DMS114 treated with DMSO at 0.1 percent for 48 hours (cell line): ENCODE data around the gene NDFIP1.
A peak's percentile ranks its signal among the peaks of the same experiment; 100 is the strongest.

Source experiments
- DNase-seq: peaks from one replicate; lab custom pipeline; 2025; ENCODE audit not compliant: unreplicated experiment; lab: John Stamatoyannopoulos, UW

NDFIP1 gene

DNA sequence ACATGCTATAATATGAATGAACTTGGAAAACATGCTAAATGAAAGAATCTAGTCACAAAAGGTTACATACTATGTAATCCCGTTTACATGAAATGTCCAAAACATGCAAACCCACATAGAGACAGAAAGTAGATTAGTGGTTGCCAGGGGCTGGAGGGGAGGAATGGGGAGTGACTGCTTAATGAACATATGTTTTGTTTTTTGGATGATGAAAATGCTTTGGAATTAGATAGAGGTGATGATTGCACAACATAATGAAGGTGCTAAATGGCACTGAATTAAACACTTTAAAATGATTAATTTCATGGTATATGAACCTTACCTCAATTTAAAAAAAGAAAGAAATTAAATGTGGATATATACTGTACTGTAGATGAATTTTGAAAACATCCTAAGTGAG lies 17.6 kb upstream of the NDFIP1 start:
- DNase-seq: no peak

DNA sequence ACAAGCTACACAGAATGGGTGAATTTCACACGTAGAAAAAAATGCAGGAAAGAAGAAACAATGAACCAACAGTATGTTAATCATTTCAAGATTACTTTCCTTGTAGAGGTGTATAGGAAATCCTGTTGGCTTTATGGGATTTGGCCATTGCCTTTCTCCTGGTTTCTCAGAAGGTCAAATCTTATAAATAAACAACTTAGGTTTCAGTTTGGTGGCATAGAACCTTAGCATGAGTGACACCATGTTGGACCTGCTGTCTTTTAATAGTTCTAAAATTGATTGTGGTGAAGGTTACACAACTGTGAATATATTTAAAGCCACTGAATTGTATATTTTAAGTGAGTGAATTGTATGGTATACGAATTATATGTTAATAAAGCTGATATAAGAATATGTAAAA lies 16.7 kb upstream of the NDFIP1 start:
- DNase-seq: no peak

DNA sequence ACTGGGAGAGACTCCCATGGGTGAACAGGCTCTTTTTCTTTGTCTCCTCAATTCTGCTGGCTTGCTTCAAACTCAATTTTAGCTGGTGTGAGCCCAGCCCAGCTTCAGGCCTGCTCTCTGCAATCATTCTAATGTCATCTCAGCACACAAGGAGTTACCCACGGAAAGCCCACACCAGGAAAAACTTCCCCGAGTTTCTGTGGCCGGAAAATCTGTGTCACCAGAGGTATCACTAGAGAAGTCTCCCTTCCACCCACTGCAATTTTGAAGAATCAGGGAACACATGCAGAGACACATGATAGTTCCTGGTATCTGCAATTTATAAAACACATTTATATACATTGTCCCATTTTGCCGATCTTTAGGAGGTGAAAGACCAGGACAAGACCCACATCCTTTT lies 13.5 kb upstream of the NDFIP1 start:
- no peak for DNase-seq

DNA sequence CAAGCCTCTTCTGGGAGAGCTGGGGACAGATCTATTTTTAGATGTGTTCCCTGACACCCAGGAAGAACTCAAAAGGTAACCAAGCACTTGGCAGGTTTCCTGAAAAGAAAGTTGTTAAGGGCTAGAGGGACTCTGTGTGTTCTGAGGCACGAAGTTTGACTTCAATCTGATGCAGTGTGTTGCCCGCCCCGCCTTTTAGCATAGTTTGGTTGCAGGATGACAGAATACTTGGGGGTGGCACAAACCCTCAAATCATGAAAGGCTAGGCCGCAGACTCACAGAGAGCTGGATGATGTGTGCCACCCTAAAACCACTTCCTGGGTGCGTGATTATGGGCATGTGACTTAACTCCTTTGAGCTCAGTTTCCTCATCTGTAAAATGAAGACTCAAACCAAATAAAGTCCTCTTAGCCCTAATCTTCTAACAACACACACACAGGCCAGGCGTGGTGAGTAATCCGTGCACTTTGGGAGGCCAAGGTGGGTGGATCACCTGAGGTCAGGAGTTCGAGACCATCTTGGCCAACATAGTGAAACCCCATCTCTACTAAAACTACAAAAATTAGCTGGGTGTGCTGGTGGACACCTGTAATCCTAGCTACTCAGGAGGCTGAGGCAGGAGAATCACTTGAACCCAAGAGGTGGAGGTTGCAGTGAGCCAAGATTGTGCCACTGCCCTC lies 12.8 kb upstream of the NDFIP1 start:
- no peak for DNase-seq

DNA sequence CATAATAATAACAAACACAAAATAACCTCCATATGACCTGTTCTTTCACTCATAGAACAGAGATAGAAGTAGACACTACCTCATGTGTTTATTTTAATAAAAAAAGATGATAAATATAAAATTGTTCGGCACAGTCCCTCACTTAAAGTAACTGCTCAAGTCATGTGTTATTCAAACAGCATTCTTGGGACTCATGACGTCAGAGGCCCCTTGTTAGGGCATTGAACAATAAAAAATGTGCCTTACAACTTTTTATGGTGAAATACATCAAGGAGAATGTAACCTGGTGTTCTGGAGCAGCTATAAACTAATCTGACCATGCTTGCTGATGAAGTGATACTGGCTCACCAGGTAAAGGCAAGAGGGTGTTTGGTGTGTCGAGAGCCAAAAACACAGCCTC lies 12.2 kb upstream of the NDFIP1 start:
- DNase-seq: no peak

DNA sequence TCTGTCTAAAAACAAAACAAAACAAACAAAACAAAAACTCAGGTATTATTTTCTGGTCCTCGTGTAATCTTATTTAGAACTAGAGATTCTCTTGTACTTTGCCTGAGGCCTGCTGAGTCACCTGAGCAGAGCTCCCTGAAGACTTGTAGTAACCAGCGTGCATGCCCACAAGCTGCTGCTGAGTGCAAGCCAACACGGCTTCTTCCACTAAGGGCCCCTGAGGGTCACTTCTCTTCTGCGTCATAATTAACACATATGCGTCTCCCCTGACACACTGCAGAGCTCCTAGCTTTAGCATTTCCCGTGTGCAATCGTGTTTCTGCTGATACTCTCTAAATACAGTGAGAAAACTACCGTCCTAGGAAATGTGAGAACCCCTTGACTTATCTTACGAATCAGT lies 10.9 kb upstream of the NDFIP1 start:
- DNase-seq: no peak

DNA sequence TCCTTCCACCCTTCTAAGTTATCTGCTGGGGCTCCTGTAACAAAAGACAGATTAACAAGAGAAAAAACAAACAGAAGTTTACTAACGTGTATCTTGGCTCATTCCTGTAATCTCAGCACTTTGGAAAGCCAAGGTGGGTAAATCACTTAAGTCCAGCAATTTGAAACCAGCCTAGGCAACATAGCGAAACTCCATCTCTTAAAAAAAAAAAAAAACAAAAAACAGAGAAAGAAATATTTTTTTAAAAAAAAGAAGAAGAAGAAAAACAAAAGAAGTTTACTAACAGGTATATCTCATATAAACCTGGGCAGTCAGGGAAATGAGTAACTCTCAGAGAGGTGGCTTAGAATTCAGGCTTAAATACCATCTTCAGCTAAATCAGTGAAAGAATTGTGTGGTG lies 10.3 kb upstream of the NDFIP1 start:
- no peak for DNase-seq

DNA sequence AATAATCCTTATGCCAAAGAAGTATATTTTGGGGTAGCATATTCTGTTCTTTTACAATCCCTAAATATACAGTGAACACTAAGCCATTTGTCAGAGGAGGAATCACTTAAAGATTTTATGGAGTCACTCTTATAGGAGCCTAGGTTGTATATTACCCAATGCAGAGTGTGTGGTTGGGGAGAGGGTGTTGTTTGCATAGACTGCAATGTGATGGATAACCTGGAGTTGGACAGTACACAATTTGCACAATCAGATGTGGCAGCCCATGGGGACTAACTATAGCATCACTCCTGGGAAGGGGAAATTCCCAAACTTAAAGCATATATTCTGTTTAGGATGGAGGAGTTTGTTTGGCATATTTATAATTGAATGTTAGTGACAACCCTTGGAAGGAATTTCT lies 9.6 kb upstream of the NDFIP1 start:
- no peak for DNase-seq

DNA sequence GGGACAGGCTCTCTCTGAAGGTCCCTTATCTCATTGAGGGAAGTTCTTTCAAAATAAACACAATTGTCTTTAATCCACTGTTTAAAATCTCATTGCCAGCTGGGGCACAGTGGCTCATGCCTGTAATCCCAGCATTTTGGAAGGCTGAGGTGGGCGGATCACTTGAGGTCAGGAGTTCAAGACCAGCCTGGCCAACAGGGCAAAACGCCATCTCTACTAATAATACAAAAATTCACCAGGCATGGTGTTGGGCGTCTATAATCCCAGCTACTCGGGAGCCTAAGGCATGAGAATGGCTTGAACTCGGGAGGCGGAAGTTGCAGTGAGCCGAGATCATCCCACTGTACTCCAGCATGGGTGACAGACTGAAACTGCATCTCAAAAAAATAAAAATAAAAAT lies 8.3 kb upstream of the NDFIP1 start:
- no peak for DNase-seq

DNA sequence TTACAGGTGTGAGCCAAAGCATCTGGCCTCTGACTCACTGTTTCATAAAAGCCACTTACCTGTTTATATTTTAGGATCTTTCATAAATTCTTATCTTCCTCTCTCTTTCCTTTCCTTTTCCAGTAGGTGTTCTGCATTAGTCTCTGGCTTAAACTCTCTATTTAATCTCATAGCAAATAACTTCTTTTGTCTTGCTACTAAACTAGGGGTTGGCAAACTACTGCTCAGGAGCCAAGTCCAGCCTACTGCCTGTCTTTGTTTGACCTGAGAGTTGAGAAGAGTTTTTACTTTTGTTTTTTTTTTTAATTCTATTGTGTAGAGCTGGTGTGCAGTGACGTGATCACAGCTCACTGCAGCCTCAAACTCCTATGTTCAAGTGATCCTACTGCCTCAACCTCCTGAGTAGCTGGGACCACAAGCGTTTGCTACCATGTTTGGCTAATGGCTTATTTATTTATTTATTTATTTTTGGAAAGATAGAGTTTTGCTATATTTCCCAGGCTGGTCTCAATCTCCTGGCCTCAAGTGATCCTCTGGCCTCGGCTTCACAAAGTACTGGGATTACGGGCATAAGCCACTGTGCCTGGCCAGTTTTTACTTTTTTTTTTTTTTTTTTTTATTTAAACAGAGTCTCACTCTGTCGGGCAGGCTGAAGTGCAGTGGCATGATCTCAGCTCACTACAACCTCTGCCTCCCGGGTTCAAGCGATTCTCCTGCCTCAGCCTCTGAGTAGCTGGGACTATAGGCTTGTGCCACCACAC lies 5.4 kb upstream of the NDFIP1 start:
- DNase-seq: no peak

DNA sequence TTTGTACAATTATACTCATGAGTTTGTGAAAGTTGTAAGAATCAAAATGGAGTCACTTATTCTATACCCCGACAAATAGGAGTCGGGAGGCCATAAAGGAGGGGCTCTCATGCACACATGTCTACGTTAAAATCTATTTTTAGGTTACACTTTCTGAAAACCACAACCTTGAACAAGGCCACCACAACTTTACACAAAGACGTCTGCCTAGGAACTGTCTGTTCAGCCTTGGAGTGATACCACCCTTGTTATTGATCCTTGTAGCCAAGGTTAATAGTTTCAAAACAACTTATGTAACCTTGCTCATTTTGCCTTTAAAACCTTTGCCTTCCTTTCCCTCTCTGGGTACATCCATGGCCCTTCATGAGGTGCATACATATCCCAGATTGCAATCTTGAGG lies 4.1 kb upstream of the NDFIP1 start:
- DNase-seq: no peak

DNA sequence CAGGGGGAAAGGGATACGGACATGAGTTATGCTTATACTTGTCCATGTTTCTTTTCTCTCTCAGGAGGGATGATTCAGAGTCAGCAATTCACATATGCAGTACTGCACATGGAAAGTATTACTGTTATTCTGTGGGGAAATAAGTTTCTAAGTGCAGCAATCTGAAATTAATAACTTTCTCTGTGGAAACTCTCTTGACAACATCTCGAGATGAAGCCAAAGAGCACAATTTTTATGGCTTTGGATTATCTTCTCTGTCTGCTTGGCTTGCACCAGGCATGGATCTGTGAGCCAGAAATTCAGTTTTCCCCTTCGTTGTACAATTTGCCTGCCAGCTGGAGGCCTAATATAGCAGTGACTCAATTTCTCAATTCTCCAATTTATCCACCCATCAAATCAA lies 2.5 kb upstream of the NDFIP1 start:
- DNase-seq: no peak

DNA sequence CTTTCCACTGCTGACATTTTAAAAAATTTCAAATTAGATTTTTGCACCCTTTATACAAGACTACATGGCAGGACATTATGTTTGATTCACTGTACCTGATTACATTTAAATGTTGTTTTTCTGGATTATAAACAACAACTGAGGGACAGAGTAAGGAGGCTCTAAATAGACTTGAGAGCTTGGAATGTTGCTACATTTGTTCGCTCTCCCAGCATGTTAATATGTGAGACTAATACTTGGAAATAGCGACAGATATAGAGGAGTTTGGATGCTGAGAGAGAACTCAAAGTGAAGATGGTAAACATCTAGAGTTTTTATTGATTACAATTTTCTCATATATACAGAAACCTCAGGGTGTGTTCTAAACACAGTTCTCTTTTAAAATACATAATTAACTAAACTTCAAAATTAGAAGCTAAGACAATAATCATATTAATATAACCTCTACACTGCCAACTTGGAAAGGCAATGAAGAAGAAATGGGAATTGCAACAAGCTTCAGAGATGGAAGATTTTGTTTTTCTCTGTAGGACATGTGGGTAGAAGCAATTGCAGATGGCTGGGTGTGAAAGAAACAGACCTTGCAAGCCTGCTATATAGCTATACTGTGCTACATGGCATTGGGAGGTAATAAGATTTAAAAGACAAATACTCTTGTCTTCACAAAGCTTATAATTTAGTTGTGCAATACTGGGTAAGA lies 1.4 kb upstream of the NDFIP1 start:
- no peak for DNase-seq

DNA sequence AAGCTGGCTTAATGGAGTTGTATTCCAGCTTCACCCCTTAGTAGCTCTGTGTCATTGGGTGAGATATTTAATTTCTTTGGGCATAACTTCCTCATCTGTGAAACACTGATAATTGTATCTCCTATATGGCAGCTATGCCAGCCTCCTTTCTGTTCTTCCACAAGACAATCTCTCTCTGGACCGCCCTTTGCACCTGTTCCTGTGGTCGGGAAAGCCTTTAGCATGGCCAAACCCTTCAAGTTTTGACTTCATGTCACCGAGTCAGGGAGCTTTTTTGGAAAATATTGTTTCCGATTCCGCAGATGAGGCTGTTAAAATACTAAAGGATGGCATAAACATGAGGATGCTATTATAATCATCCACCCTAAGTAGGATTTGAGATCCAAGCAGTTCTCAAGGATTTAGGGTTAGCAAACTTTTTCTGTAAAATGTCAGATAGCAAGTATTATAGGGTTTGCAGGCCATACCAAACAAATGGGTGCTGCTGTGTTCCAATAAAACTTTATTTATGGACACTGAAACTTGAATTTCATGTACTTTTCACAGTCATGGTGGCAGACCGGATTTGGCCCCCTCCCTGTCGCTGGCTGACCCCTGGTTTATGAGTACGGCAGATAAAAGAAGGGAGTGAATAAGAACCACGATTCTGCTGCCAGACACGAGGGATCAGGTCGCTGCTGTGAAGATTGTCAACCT lies 695 bp upstream of the NDFIP1 start:
- DNase-seq: no peak

DNA sequence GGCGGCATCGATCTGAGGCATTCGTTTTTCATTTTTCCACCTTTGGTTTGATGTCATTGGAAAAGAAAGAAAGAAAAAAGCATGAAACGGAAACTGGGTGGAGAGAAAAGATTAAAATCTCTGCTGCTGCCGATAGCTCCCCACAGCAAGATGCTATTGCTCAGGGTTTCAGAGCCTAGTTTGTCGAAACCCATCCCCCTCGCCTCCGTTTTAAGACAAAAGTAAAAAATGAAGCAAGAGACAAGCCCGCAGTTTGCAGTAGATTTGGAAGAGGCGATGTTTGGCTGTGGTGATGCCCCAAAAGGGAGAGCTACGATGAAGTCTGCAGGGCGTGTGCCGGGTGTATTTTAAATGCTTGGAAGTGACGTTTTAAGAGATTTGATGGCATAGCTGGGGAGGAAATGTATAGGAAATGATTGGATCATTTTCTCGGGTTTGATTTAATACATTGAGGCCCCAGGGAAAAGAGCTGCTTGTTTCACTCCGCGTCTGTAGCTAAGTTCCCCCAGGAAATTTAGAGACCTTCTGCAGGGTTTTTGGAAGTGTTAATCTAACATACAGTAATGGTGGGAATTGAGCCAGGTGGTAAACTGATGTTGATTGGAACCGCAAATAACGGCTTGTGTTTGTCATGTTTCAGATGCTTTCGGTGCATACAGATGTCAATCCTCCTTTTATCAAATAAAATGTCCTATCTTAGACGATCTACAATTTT lies 909 bp downstream of the NDFIP1 start:
- peak; percentile 31 for DNase-seq

DNA sequence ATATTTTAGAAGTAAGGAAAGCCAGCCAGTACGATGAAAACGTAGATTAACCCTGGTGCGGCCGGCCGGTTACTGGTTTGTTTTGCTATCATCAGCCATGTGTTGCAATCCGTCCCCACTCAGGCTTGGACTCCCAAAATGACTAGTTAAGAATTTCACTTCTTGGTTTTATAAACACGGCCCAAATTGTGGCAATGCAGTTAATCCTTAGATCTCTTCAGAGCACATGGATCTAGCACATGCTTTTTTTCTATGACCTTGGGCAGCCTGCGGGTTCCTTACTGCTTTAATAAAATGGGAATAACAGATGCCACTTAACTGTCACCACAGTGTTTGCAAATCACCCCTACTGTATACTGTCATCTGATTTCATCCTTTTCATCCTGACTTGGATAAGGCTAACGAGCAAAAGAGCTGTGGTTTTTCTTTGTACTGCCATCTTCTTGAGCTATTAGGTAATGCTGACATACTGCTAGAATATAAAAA lies 1.5 kb downstream of the NDFIP1 start:
- peak; percentile 16 for DNase-seq

DNA sequence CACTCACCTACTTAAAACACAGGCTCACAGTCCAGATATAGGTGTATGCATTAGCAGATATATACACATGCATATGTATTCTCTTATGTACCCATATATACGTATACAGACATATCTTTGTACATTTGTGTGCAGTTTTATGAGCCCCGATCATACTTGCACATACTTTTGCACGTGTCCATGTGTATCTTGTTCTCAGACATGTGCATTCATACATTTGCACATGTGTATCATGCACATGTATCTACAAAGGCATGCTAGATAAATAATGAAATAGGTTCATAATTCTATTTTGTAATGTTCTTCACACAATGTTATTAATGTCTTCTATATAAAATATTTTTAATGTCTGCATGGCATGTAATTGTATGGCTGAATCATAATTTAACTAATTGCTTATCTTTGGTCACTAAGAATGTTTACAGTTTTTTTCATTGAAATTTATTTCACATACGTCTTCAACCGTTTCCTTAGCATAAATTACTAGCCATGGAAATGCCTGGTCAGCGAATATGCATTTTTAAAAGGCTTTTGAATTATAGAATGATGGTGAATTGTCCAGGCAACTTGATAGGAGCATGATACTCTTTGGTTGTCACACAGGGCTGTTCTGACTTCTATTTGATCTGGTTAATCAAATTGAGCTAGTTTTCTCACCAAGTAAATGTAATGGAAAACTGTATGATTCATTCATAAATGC lies 2.6 kb downstream of the NDFIP1 start:
- no peak for DNase-seq

DNA sequence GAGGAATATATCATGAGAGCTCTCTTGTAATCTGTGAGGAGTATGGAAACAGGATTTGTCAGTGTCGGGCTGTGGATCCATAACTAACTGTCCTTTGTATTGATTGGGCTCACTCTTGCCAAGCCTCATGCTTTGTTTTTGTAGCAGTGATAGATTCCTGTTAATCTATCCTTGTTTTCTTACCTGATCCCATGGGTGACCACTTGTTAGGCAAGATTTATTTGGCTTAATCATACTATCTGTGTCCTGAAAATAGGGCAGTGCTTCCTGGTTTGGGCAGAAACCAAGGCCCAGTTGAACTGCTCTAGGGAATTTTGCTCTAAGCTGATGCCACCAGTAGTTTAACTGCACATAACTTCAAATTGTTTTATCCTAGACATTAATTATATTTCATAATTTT lies 6.1 kb downstream of the NDFIP1 start:
- DNase-seq: no peak

DNA sequence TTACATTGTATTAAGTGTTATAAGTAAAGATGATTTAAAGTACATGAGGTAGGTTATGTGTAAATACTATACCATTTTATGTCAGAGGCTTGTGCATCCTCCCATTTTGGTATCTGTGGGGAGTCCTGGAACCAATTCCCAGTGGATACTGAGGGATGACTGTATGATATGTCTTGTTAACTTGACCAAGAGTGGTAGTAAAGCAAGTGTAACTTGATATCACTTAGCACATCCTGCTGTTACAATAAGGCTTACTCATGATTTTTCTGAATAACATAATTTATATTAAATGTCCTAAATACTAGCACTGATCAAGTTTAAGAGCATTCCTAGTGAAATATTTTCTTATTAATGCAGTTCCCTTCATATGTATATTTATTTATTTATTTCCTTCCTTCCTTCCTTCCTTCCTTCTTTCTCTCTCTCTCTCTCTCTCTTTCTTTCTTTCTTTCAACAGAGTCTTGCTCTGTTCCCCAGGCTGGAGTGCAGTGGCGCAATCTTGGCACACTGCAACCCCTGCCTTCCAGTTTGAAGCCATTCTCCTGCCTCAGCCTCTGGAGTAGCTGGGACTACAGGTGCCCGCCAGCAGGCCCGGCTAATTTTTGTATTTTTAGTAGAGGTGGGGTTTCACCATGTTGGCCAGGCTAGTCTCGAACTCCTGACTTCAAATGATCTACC lies 7.5 kb downstream of the NDFIP1 start:
- no peak for DNase-seq
